Measurements from ENCODE around the gene EIPR1. TPM values are rescaled to one million over a fixed set of nuclear protein-coding genes. Genes with fewer than 3 reads are reported as not detected.

The EIPR1 gene
- total and polyA plus RNA-seq, 2 of the 13 experiments (the other 11 are each of a cell fraction or from before 2014, with no cell fraction given), result 70.0 to 96.3 TPM

DNA sequence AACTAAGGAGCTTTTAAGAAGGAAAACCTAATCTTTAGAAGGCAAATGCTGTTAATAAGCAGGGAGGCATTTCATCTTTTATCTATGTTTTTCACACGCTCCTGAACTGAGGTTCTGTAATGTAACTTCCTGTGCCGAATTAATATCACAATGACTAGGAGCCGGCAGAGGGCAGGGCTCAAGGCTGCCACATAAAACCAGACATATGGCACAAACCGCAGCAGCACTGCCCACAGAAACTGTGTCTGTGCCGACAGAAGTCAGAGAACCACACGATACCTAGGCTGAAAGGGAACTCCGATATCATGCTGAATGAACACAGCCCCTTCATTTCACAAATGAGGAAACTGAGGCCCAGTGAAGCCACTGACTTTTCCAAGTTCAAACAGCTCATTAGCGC is 112.1 kb downstream of the EIPR1 start:
- in situ Hi-C loops (cut with HindIII; ENCODE audit: extremely low pct_ligation_motif_present, low pct_unique_long_range_greater_than_20kb) (no loop called here), intact Hi-C loops (cut with micrococcal nuclease; ENCODE audit: unreplicated experiment) (no loop called here)
- BruUV-seq (replicated peaks), result no TSS peak
- ATAC-seq, result no peak
- 98% methylated on average over 8 of the region's 8 CpGs for WGBS (ENCODE audit: low lambda C conversion rate)
- peaks cover 3% of the 10 kb centered on the region for H3K79me2 ChIP-seq (ENCODE audit: insufficient read depth, low read length)
- H3K27me3 ChIP-seq (ENCODE audit: control insufficient read depth in 1 of 2, insufficient read depth in 2 of 2, low read length in 2 of 2), result no peaks in the 10 kb centered on the region
- no peak overlapping the region for H3K9ac ChIP-seq (ENCODE audit: insufficient read depth, low read depth, low read length)
- CTCF ChIA-PET (ENCODE audit: low intra/inter-chr PET ratio, low total read pairs), result no interaction called here
- H3K36me3 ChIP-seq (replicated peaks in 1 of 2; ENCODE audit: control insufficient read depth in 1 of 2, insufficient read depth in 2 of 2, low read length in 2 of 2), result peaks cover 15 to 29% of the 10 kb centered on the region in 2 experiments; a peak in 4 of 5 replicates
- H3K4me1 ChIP-seq (ENCODE audit: insufficient read depth, low read length), result no peaks in the 10 kb centered on the region
- H3K9me3 ChIP-seq (ENCODE audit: low read length), result no peaks in the 10 kb centered on the region
- POLR2A ChIA-PET, result no interaction called here
- H3K4me2 ChIP-seq (ENCODE audit: low read depth, low read length), result no peak overlapping the region
- no peak for FAIRE-seq
- DNase-seq (ENCODE audit: low spot score), result no peak
- H4K20me1 ChIP-seq (ENCODE audit: insufficient read depth, low read length), result peaks cover 4% of the 10 kb centered on the region; the same call in 1 of the 2 replicates
- H3K27ac ChIP-seq (ENCODE audit: extremely low read length, insufficient read depth, low read length), result no peak overlapping the region
- H3K4me3 ChIP-seq (replicated peaks in 1 of 3; ENCODE audit: insufficient read depth in 1 of 3, low read depth in 2 of 3, low read length in 3 of 3), result no peak overlapping the region
- H2AFZ ChIP-seq (ENCODE audit: low read length), result no peak overlapping the region
- TF ChIP-seq KDM2A (CRISPR knock-in tag; IDR thresholded peaks at IDR 0.05; ENCODE audit: borderline replicate concordance, low read depth), result no peak
- TF ChIP-seq, protein P1, sequence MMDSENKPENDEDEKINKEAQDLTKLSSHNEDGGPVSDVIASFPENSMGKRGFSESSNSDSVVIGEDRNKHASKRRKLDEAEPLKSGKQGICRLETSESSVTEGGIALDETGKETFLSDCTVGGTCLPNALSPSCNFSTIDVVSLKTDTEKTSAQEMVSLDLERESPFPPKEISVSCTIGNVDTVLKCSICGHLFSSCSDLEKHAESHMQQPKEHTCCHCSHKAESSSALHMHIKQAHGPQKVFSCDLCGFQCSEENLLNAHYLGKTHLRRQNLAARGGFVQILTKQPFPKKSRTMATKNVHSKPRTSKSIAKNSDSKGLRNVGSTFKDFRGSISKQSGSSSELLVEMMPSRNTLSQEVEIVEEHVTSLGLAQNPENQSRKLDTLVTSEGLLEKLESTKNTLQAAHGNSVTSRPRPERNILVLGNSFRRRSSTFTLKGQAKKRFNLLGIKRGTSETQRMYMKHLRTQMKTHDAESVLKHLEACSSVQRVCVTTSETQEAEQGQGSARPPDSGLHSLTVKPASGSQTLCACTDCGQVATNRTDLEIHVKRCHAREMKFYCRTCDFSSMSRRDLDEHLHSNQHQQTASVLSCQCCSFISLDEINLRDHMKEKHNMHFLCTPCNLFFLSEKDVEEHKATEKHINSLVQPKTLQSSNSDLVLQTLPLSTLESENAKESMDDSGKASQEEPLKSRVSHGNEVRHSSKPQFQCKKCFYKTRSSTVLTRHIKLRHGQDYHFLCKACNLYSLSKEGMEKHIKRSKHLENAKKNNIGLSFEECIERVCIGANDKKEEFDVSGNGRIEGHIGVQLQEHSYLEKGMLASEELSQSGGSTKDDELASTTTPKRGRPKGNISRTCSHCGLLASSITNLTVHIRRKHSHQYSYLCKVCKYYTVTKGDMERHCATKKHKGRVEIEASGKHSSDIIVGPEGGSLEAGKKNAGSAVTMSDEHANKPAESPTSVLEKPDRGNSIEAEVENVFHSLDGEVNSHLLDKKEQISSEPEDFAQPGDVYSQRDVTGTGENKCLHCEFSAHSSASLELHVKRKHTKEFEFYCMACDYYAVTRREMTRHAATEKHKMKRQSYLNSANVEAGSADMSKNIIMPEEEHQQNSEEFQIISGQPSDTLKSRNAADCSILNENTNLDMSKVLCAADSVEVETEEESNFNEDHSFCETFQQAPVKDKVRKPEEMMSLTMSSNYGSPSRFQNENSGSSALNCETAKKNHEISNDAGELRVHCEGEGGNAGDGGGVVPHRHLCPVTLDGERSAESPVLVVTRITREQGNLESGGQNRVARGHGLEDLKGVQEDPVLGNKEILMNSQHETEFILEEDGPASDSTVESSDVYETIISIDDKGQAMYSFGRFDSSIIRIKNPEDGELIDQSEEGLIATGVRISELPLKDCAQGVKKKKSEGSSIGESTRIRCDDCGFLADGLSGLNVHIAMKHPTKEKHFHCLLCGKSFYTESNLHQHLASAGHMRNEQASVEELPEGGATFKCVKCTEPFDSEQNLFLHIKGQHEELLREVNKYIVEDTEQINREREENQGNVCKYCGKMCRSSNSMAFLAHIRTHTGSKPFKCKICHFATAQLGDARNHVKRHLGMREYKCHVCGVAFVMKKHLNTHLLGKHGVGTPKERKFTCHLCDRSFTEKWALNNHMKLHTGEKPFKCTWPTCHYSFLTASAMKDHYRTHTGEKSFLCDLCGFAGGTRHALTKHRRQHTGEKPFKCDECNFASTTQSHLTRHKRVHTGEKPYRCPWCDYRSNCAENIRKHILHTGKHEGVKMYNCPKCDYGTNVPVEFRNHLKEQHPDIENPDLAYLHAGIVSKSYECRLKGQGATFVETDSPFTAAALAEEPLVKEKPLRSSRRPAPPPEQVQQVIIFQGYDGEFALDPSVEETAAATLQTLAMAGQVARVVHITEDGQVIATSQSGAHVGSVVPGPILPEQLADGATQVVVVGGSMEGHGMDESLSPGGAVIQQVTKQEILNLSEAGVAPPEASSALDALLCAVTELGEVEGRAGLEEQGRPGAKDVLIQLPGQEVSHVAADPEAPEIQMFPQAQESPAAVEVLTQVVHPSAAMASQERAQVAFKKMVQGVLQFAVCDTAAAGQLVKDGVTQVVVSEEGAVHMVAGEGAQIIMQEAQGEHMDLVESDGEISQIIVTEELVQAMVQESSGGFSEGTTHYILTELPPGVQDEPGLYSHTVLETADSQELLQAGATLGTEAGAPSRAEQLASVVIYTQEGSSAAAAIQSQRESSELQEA (CRISPR knock-in tag; IDR thresholded peaks at IDR 0.05; ENCODE audit: not compliant biosample characterization), result no peak
- TF ChIP-seq ZNF34 (CRISPR knock-in tag; IDR thresholded peaks at IDR 0.05; ENCODE audit: borderline replicate concordance), result no peak
- TF ChIP-seq HBP1 (CRISPR knock-in tag; IDR thresholded peaks at IDR 0.05; ENCODE audit: low read depth), result no peak
- no peak for TF ChIP-seq SKI (IDR thresholded peaks at IDR 0.05; ENCODE audit: partially characterized antibody)
- TF ChIP-seq HMG20A (CRISPR knock-in tag; IDR thresholded peaks at IDR 0.05; ENCODE audit: borderline replicate concordance), result no peak
- TF ChIP-seq, protein P2, sequence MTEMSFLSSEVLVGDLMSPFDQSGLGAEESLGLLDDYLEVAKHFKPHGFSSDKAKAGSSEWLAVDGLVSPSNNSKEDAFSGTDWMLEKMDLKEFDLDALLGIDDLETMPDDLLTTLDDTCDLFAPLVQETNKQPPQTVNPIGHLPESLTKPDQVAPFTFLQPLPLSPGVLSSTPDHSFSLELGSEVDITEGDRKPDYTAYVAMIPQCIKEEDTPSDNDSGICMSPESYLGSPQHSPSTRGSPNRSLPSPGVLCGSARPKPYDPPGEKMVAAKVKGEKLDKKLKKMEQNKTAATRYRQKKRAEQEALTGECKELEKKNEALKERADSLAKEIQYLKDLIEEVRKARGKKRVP (CRISPR knock-in tag; IDR thresholded peaks at IDR 0.05), result no peak
- TF ChIP-seq ZBTB49 (CRISPR knock-in tag; IDR thresholded peaks at IDR 0.05; ENCODE audit: borderline replicate concordance), result no peak
- no peak for TF ChIP-seq NR0B2 (CRISPR knock-in tag; IDR thresholded peaks at IDR 0.05)

Data from HepG2 (cell line).